Loucy (cell line): ENCODE measurements around the gene AVL9.

ENCODE experiments used
- CTCF ChIP-seq: fragments of 200-600 bp; sonication (generic); conservative IDR thresholded peaks from 2 replicates; pipeline ENCODE4 v1.5.1; 2014; ENCODE audit warnings: mild to moderate bottlenecking, antibody characterized with exemption, low read length
- EZH2phosphoT487 ChIP-seq: fragments of 200-600 bp; IDR thresholded peaks from 2 replicates; pipeline ENCODE4 v1.6.1; 2018; ENCODE audit warnings: antibody characterized with exemption, mild to moderate bottlenecking, moderate library complexity, borderline replicate concordance

GRCh38 chr7:32564542-32564941 lies 69.3 kb downstream of the AVL9 start:
- TF ChIP-seq CTCF (no peak), EZH2phosphoT487 (no peak)
